Myocyte (in vitro differentiated cells): Measurements from ENCODE around the gene FDX2. TPM values are rescaled to one million over a fixed set of nuclear protein-coding genes. Genes with fewer than 3 reads are reported as not detected.
"Not testable (repeated sequence)": the region's sequence is repeated elsewhere in the genome, so short reads cannot be mapped to it uniquely, and the experiment has no call there.

ENCODE experiments used
- DNase-seq: peaks from one replicate; pipeline ENCODE4 v3.0.0-alpha.2; 2012; ENCODE audit warnings: low read depth
- total RNA-seq: library from RNA; depleted of rRNA; stranded (reverse); fragments of >200 nt; gene quantifications from 2 replicates; pipeline ENCODE4 v1.2.3, GENCODE V29; 2014

Gene FDX2
- total RNA-seq, 1 donor from 2014 or later: 39.4 TPM

- no peak for DNase-seq
These were observed 31.5 kb downstream of the FDX2 start for GRCh38 chr19:10284065-10284959.

- DNase-seq: no peak
These were observed 32.3 kb downstream of the FDX2 start for GRCh38 chr19:10283301-10284064.

DNA sequence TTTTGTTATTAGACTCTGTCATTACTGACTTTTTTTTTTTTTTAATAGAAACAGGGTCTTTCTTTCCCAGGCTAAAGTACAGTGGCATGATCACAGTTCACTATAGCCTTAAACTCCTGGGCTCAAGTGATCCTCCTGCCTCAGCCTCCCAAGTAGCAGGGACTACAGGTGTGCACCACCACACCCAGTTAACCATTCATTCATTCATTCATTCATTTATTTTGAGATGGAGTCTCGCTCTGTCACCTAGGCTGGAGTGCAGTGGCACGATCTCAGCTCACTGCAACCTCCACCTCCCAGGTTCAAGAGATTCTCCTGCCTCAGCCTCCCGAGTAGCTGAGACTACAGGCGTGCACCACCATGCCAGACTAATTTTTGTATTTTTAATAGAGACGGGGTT, 33.8 kb downstream of the FDX2 start:
- not testable (repeated sequence) for DNase-seq

- DNase-seq: no peak
These were observed 35.9 kb downstream of the FDX2 start for GRCh38 chr19:10279737-10280442.

GRCh38 chr19:10278935-10279334, 36.9 kb downstream of the FDX2 start:
- DNase-seq: no peak

DNA sequence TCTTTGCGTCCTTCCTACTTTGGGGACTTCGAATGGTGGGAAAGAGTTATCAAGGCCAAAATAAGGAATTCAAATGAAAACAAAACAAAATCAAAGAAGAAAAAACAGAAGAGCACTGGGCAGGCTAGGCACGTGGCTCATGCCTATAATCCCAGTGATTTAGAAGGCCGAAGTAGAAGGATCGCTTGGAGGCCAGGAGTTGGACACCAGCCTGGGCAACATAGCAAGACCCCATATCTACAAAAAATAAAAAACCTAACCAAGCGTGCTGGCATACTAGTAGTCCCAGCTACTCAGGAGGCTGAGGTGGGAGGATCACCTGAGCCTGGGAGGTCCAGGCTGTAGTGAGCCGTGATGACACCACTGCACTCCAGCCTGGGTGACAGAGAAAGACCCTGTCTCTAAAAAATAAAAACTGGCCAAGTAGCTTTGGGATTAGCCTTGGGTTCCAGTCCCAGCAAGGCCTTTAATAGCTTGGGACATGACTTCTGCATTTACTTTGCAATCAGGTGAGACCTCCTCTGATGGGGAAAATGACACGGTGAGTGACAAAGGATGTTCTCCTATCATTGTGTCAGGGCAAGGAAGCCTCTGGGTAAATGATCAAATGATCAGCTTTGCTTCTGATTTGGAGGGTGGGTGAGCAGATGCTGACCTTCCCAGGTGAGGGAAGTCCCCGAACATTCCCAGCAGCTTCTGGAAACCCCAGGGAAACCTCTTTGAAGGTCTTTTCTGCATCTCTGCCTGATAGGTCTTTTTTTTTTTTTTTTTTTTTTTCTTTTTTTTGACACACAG, 37.8 kb downstream of the FDX2 start:
- DNase-seq: no peak

- DNase-seq: no peak
These were observed 41.2 kb downstream of the FDX2 start for GRCh38 chr19:10274589-10274988.

- DNase-seq: no peak
These were observed 44.2 kb downstream of the FDX2 start for GRCh38 chr19:10271543-10272086.

- DNase-seq: peak; percentile 33
These were observed 45.0 kb downstream of the FDX2 start, which contains the start of gene ICAM1 for GRCh38 chr19:10270616-10271394. Gene ICAM1, plus strand, starts transcription at chr19:10271120. Its CDS starts 40 bp downstream, at chr19:10271160.

DNA sequence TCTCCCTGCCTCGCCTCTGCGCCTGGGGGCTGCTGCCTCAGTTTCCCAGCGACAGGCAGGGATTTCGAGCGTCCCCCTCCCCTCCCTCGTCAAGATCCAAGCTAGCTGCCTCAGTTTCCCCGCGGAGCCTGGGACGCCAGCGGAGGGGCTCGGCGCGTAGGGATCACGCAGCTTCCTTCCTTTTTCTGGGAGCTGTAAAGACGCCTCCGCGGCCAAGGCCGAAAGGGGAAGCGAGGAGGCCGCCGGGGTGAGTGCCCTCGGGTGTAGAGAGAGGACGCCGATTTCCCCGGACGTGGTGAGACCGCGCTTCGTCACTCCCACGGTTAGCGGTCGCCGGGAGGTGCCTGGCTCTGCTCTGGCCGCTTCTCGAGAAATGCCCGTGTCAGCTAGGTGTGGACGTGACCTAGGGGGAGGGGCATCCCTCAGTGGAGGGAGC, 45.6 kb downstream of the FDX2 start:
- DNase-seq: no peak

- peak; percentile 70 for DNase-seq
These were observed 46.3 kb downstream of the FDX2 start for GRCh38 chr19:10269333-10270179.

GRCh38 chr19:10268071-10268470, 47.7 kb downstream of the FDX2 start:
- no peak for DNase-seq

GRCh38 chr19:10266706-10267105, 49.1 kb downstream of the FDX2 start:
- no peak for DNase-seq

DNA sequence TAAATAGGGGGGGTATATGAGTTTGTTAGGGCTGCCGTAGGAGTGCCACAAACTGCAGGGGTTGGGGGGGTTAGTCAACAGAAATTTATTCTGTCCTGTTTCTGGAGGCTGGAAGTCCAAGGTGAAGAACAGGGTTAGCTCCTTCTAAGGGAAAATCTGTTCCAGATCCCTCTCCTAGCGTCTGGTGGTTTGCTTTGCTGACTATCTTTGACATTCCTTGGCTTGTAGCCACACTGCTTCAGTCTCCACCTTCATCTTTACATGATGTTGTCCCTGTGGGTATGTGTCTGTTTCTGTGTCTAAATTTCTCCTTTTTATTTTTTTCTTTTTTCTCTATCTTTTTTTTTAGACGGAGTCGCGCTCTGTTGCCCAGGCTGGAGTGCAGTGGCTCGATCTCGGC, 53.0 kb downstream of the FDX2 start:
- DNase-seq: no peak

GRCh38 chr19:10260141-10260584, 55.7 kb downstream of the FDX2 start:
- DNase-seq: no peak
